Kidney (tissue), 14 donors: ENCODE results near the gene SLC38A8. TPM values are rescaled to one million over a fixed set of nuclear protein-coding genes. Genes with fewer than 3 reads are reported as not detected.

Experiments used
- DNase-seq, 5 donors: peaks; one replicate each; pipeline ENCODE4 v3.0.0-alpha.2; 2013 to 2020
- FAIRE-seq: peaks from 2 replicates; lab custom pipeline; 2012; peaks lifted over from hg19 to GRCh38; lab: Jason Lieb, UNC
- H3K27ac ChIP-seq, 2 donors: one replicate each; pipeline ENCODE4 v1.7.0; 2013; ENCODE audit warnings: low read depth in 2 of 2, low read length in 2 of 2, inconsistent platforms in 1 of 2
- H3K27me3 ChIP-seq: one replicate; pipeline ENCODE4 v1.7.1; 2013; ENCODE audit warnings: low read length, inconsistent platforms; ENCODE audit not compliant: control insufficient read depth, insufficient read depth
- H3K36me3 ChIP-seq, 3 donors: one replicate each; pipeline versions ENCODE4 v1.7.0 to v1.7.1; 2013; ENCODE audit warnings: low read length in 3 of 3, control low read depth in 1 of 3, inconsistent platforms in 1 of 3; ENCODE audit not compliant: insufficient read depth in 3 of 3, control insufficient read depth in 2 of 3
- H3K4me1 ChIP-seq, 3 donors: one replicate each; pipeline versions ENCODE4 v1.7.0 to v1.7.1; 2013; ENCODE audit warnings: low read length in 3 of 3, inconsistent platforms in 1 of 3, low read depth in 1 of 3; ENCODE audit not compliant: control insufficient read depth in 2 of 3, insufficient read depth in 2 of 3
- H3K4me3 ChIP-seq, 3 donors: one replicate each; pipeline versions ENCODE4 v1.7.0 to v1.8.1; 2013; ENCODE audit warnings: low read length in 3 of 3, control low read depth in 1 of 3, inconsistent platforms in 1 of 3
- H3K9ac ChIP-seq, 3 donors: one replicate each; pipeline versions ENCODE4 v1.7.0 to v1.7.1; 2013; ENCODE audit warnings: low read length in 3 of 3, control low read depth in 1 of 3, inconsistent platforms in 1 of 3
- H3K9me3 ChIP-seq, 3 donors: one replicate each; pipeline versions ENCODE4 v1.7.0 to v1.7.1; 2013; ENCODE audit warnings: low read length in 3 of 3, control low read depth in 1 of 3, inconsistent platforms in 1 of 3; ENCODE audit not compliant: control insufficient read depth in 2 of 3, insufficient read depth in 1 of 3
- CTCF ChIP-seq: IDR thresholded peaks from 3 replicates; pipeline ENCODE4 v1.5.1; 2012; ENCODE audit warnings: mild to moderate bottlenecking, moderate library complexity, borderline replicate concordance; ENCODE audit not compliant: insufficient read depth; ENCODE audit errors: extremely low read depth
- intact Hi-C: fragments of 100-400 bp; cut with DNase I; formaldehyde crosslinking; loops from one replicate; pipeline ENCODE4 v1.11.1; 2022
- polyA plus RNA-seq: library from polyadenylated mRNA; stranded (reverse); fragments of 350-450 nt; fragmentation: Illumina TruSeq; extraction: RNeasy Lipid Tissue Mini Kit (QIAGEN cat#74804); gene quantifications from one replicate; pipeline ENCODE4 v1.2.3, GENCODE V29; 2014; ENCODE audit warnings: low read depth, low replicate concordance; ENCODE audit not compliant: insufficient read depth
- total RNA-seq: library from RNA; stranded (reverse); fragmentation: NEBNext Ultra II Directional; extraction: Animal tissue kit (Norgen Biotek cat#: 25700); gene quantifications from one replicate; pipeline ENCODE4 v1.2.1, GENCODE V29; 2021
- donor health status: control.
- donor health status: control.
- donor health status: control.
- donor health status: control.
- donor health status: control.
- donor health status: DM: yes; HTN: yes; CAD: no.
- donor health status: Normal renal cell carcinoma (clear cell type).

The SLC38A8 gene
- total and polyA plus RNA-seq, 2 donors from 2014 or later: 0.30 TPM; not detected in 1

GRCh38 chr16:84003038-84003437 lies 39.6 kb downstream of the SLC38A8 start:
- no peak for TF ChIP-seq CTCF
- Histone ChIP-seq H3K27ac (no peak overlapping the region), H3K4me1 (no peaks in the 10 kb centered on the region), H3K9me3 (no peaks in the 10 kb centered on the region), H3K27me3 (no peaks in the 10 kb centered on the region), H3K36me3 (no peaks in the 10 kb centered on the region), H3K9ac (no peak overlapping the region), H3K4me3 (no peak overlapping the region)
- DNase-seq (no peak), FAIRE-seq (no peak)
- intact Hi-C loops: no loop called here

GRCh38 chr16:84001726-84002125 lies 40.9 kb downstream of the SLC38A8 start:
- no peak for TF ChIP-seq CTCF
- intact Hi-C loops: no loop called here
- H3K27me3 ChIP-seq: no peaks in the 10 kb centered on the region

GRCh38 chr16:84000989-84001642 lies 41.5 kb downstream of the SLC38A8 start:
- FAIRE-seq: no peak
- H3K4me3 ChIP-seq: no peak overlapping the region
- TF ChIP-seq CTCF: no peak
- no peak for DNase-seq
- H3K27me3 ChIP-seq: no peaks in the 10 kb centered on the region
- no peaks in the 10 kb centered on the region for H3K36me3 ChIP-seq
- no peaks in the 10 kb centered on the region for H3K9me3 ChIP-seq
- H3K9ac ChIP-seq: no peak overlapping the region
- no peaks in the 10 kb centered on the region for H3K4me1 ChIP-seq
- intact Hi-C loops: no loop called here
- no peak overlapping the region for H3K27ac ChIP-seq

More at GRCh38 chr16:84001726-84002125, 40.9 kb downstream of the SLC38A8 start:
- no peaks in the 10 kb centered on the region for H3K4me1 ChIP-seq
- H3K36me3 ChIP-seq: no peaks in the 10 kb centered on the region
- no peaks in the 10 kb centered on the region for H3K9me3 ChIP-seq
- H3K4me3 ChIP-seq: no peak overlapping the region
- H3K9ac ChIP-seq: no peak overlapping the region
- FAIRE-seq: no peak
- DNase-seq: no peak
- no peak overlapping the region for H3K27ac ChIP-seq

- Histone ChIP-seq H3K4me1 (peaks cover 0 to 6% (median under 1%) of the 10 kb centered on the region in 3 donors), H3K36me3 (no peaks in the 10 kb centered on the region), H3K4me3 (no peak overlapping the region), H3K27me3 (no peaks in the 10 kb centered on the region), H3K27ac (no peak overlapping the region), H3K9ac (no peak overlapping the region), H3K9me3 (no peaks in the 10 kb centered on the region)
- no peak for FAIRE-seq
- no peak for TF ChIP-seq CTCF
- no peak for DNase-seq
- intact Hi-C loops: no loop called here
These were observed 44.5 kb downstream of the SLC38A8 start for GRCh38 chr16:83998091-83998490.
